ENCODE data around the gene PROK1.

The PROK1 gene

DNA sequence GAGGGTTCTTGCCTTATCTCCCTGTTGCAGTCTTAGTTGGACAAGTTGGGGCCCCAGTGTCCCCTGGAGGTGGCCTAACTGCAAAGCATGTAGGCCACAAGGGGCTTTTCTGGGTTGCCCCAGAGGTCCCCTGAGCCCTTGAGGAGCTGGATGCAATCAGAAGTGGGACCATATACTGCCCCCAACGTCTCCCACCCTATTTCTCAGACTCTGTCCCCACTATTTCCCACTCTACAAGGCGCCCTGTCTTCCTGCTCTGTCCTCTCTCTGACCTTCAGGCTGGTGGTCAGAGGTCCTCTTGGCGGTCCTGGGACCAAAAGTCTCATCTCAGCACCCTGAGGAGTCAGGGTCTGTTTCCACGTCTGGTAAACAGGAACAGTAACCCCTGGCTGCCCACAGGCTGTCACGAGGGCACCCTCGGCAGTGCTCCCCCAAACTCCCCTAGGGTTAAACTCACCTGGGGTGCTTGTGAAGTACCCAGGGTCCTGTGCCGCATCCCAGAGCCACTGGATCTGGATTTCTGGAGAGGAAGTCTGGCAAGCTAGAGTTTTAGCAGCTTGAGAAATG, 14.9 kb downstream of the PROK1 start:
- no peak for DNase-seq (ENCODE audit: low spot score)

DNA sequence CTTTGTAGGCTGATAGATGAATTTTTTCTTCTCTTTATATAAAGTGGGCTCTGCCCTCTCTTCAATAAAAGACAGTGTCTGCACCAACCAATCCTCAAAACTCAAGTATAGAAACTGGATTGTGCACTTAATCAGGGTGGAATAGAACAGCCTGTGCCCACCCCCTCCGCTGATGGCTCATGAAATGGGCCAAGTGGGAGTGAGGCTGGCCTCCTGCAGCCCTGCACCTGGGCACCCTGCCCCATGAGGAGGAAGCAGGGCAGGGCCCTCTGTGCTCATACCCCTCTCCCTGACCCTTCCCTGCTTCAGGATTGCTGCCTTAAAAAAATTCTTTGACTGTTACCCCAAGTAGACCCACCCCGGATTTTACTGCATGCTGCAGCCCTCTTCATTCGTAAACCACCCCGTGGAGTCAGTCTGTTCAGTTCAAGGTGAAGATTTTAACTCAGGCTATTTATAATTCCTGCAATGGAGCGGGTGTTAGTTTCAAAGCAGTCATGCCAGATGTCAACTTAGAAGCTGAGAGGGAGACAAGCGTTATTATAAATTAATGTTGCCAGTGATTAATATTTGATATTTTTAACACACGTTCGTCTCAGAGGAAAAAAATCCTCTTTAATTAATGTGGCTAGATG, 15.8 kb downstream of the PROK1 start:
- DNase-seq (ENCODE audit: low spot score), result no peak

DNA sequence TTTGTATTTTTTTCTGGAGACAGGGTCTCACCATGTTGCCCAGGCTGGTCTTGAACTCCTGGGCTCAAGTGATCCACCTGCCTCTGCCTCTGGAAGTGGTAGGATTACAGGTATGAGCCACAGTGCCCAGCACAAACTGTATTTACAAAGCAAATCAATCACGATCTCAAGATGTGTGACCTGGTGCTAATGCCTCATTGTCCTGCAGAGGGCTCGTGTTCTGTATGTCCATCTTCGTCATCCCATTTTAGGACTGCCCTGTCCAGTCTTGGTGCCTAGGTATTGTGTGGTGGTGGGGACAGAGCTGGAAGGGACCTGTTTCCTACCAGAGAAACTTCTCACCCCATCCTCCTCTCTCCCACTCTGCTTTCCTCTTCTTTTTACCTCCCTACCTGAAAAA, 20.2 kb downstream of the PROK1 start:
- no peak for DNase-seq (ENCODE audit: low spot score)

GRCh38 chr1:110472546-110472945, 21.6 kb downstream of the PROK1 start:
- no peak for DNase-seq (ENCODE audit: low spot score)

DNA sequence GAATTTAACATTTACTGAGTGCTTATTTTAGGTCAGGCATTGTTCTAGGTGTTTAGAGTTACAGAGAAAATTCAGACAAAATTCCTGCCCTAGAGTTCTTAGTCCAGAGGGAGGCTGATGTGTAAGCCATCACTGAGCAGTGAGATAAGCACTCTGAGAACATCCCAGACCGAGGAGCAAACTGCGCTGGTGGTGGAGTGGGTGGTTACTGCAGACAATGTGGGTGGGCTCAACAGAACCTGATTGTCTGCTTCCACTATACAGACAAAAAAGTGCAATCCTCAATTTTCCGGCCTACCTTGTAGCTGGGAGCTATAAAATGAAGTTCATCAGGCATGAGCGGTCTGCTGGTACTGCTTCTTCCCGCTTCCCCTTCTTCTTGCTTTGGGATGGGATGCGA, 23.5 kb downstream of the PROK1 start:
- DNase-seq (ENCODE audit: low spot score), result no peak

GRCh38 chr1:110475362-110476027, 24.5 kb downstream of the PROK1 start:
- no peak for DNase-seq (ENCODE audit: low spot score)

- DNase-seq (ENCODE audit: low spot score), result no peak
Measured at GRCh38 chr1:110476028-110476765, 25.2 kb downstream of the PROK1 start.

- DNase-seq (ENCODE audit: low spot score), result no peak
Measured at GRCh38 chr1:110477041-110477440, 26.1 kb downstream of the PROK1 start.

- DNase-seq (ENCODE audit: low spot score), result no peak
Measured at GRCh38 chr1:110477445-110477957, 26.6 kb downstream of the PROK1 start.

- DNase-seq (ENCODE audit: low spot score), result no peak
Measured at GRCh38 chr1:110477967-110478640, 27.2 kb downstream of the PROK1 start.

- DNase-seq (ENCODE audit: low spot score), result no peak
Measured at GRCh38 chr1:110478886-110479285, 27.9 kb downstream of the PROK1 start.

GRCh38 chr1:110480356-110481096, 29.6 kb downstream of the PROK1 start:
- no peak for DNase-seq (ENCODE audit: low spot score)

DNA sequence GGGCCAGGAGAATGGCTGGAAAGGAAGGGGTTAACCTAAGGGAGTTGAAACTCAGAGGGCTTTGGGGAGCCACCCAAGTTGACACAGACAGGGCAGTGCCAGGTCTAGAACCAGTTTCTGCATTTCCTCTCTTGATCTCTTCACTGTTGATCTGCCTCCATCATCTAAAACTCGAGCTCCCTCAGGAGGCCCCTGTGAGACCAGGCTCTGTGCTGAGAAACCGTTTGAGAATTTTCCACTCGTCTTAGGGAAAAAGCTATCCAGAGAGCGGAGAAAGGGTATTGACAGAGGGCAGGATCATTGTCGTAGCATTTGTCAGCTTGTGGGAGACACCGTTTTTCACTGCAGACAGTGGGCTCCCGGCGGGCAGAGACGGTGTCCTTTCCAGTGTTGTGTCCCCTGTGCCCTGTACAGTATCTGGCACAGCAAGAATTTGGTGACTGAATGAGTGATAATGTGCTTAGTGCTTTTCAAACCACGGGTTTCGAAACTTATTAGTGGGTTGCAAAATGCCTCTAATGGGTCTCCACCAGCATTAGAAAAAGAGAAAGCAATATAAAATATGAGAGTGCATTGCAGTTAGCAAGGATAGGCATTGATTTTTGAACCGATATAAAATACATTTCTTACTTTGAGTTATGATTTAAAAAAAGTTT, 31.1 kb downstream of the PROK1 start:
- no peak for DNase-seq (ENCODE audit: low spot score)

- DNase-seq (ENCODE audit: low spot score), result no peak
Measured at GRCh38 chr1:110482662-110483307, 31.8 kb downstream of the PROK1 start.

DNA sequence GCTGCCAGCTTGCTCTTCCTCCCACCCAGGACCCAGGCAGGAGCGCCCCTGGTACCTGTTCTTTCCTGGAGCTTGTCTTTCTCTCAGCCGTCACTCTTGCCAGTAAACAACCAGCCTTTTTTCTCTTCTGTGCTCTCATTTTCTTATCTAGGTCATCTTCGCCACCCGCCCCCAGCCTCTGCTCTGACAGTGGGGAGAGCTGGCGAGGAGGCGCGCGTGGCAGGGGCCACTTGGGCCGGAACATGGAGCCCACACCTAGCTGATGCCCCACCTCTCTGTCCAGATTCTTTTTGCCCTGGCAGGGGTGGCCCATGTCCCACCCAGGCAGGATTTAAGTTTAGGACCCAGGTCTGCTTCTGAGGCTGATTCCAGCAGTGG, 32.3 kb downstream of the PROK1 start:
- no peak for DNase-seq (ENCODE audit: low spot score)

GRCh38 chr1:110484801-110485200, 33.9 kb downstream of the PROK1 start:
- no peak for DNase-seq (ENCODE audit: low spot score)

GRCh38 chr1:110485725-110486124, 34.8 kb downstream of the PROK1 start:
- no peak for DNase-seq (ENCODE audit: low spot score)

- DNase-seq (ENCODE audit: low spot score), result no peak
Measured at GRCh38 chr1:110487726-110488125, 36.8 kb downstream of the PROK1 start.

GRCh38 chr1:110488161-110488560, 37.2 kb downstream of the PROK1 start:
- DNase-seq (ENCODE audit: low spot score), result no peak

DNA sequence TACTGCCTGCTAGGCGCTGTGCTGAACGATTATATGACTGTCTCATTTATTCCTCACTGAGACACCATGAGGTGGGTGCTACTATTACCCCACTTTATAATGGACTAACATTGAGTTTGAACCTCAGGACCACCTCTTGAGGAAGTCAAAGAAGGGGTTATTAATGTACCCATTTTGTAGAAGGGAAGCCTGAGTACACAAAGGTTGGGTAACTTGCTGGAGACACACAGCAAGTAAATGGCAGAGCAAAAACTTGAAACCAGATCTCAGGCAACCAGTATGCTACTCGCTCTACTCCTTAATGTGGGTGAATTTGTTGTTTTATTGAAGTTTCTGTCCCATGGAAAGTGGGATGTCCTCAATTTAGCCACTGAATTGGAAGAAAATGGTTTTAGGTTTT, 37.9 kb downstream of the PROK1 start:
- no peak for DNase-seq (ENCODE audit: low spot score)

Data from globus pallidus (tissue), 1 donor.